HL-60/S4 treated with retinoic acid at 250 ng/mL for 4 days and 3 days (cell line): ENCODE results near the gene SLC39A9.
"Not testable (repeated sequence)": the region's sequence is repeated elsewhere in the genome, so short reads cannot be mapped to it uniquely, and the experiment has no call there.

ENCODE experiments used
- in situ Hi-C: fragments of 300-500 bp; cut with MboI; formaldehyde crosslinking; loops from 2 replicates; pipeline ENCODE4 v1.7.0; 2022; ENCODE audit warnings: low sequenced_read_pairs

SLC39A9 gene

DNA sequence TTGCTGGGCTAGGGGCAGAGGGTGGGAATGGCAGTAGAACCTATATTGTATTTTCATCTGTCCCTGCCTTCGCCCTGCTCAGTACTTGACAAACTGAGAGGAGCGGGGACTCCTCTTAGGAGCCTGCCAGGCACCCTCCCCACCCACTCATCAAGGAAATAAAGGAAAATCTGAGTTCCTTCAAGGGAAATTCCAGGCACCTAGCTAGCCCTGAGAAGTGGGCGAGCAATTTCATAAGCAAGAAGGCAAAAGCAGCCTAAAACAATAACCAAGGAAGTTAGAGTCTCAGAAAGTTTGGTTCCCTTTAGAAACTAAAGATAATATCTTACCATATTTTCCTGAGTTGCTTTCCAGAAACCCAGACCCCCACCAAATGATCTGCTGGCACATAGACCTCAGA, 75.5 kb downstream of the SLC39A9 start:
- in situ Hi-C loops: no loop called here

DNA sequence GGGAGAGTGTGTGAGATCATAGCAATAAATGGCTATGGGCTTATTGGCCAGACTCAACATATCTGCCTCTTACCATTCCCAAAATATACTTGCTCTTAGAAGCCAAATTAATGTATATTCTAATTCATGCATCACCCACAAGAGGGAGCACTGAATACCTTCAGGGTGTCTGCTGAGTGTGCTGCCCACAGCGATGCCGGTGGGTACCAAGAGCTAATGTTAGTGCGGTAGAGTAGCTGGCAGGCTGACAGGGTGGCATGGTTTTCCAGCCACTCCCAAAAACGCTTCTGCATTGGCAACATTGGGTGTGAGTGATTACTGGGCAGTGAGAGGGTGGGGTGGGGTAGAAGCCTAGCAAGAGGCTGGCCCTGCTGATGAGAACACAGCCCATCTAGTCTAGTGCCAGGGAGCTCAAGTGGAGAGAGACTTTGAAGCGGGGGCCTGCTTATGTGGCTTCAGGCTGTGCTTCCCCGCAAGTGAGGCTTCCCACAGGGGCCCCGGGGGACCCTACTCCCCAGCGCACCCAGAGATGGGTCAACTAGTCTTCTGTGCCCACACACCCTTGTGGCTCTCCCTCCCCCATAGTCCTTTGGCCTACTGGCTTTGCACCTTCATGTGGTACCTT, 76.8 kb downstream of the SLC39A9 start:
- in situ Hi-C loops: no loop called here

DNA sequence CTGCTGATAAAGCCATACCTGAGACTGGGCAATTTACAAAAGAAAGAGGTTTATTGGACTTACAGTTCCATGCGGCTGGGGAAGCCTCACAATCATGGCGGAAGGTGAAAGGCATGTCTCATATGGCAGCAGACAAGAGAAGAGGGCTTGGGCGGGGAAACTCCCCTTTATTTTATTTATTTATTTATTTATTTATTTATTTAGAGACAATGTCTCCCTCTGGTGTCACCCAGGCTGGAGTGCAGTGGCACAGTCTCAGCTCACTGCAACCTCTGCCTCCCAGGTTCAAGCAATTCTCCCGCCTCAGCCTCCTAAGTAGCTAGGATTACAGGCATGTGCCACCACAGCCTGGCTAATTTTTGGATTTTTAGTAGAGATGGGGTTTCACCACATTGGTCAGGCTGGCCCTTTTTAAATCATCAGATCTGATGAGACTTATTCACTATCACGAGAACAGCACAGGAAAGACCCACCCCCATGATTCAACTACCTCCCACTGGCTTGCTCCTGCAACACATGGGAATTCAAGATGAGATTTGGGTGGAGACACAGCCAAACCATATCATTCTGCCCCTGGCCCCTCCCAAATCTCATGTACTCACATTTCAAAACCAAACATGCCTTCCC, 78.4 kb downstream of the SLC39A9 start:
- in situ Hi-C loops: not testable (repeated sequence)

DNA sequence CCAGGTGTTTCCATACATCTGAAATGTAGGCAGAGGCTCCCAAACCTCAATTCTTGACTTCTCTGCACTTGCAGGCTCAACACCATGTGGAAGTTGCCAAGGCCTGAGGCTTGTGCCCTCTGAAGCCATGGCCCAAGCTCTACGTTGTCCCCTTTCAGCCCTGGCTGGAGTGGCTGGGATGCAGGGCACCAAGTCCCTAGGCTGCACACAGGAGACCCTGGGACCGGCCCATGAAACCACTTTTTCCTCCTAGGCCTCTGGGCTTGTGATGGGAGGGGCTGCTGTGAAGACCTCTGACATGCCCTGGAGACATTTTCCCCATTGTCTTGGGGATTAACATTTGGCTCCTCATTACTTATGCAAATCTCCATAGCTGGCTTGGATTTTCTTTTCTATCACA, 79.6 kb downstream of the SLC39A9 start:
- in situ Hi-C loops: not testable (repeated sequence)

DNA sequence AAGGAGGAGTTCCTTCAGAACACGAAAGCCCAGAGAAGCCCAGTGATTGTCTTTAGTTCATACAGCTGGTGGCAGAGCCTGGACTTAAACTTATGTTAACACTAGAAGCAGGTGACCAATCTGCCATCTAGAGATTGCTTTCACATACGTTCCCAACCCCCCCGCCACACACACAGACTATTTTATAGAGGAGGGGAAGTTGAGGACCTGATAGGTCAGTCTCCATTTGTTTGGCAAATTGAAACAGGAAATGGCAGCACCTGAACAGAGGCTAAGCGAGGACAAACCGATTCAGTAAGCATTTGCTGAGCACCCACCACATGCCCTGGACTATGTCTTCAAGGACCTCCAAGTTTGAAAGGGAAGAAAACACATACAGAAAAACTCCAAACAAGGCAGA, 81.2 kb downstream of the SLC39A9 start:
- in situ Hi-C loops: no loop called here

DNA sequence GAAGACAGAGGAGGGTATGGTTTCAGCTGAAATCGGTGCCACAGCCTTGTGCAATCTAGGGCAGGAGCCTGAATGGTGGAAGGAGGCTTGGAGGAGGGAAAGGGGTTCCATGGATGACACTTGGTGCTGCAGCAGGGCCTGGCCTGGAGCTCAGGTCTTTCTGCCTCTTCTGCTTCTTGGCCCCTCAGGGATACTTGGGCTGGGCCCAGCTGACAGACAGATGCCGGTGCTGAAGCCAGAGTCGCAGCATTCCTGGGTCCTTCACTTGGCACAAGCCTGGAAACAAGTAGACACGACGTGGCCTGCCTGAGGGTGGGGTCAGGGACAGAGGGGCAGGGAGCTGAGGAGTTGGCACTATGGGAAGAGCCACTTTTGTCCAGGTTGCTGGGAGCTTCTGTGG, 81.6 kb downstream of the SLC39A9 start:
- in situ Hi-C loops: no loop called here

DNA sequence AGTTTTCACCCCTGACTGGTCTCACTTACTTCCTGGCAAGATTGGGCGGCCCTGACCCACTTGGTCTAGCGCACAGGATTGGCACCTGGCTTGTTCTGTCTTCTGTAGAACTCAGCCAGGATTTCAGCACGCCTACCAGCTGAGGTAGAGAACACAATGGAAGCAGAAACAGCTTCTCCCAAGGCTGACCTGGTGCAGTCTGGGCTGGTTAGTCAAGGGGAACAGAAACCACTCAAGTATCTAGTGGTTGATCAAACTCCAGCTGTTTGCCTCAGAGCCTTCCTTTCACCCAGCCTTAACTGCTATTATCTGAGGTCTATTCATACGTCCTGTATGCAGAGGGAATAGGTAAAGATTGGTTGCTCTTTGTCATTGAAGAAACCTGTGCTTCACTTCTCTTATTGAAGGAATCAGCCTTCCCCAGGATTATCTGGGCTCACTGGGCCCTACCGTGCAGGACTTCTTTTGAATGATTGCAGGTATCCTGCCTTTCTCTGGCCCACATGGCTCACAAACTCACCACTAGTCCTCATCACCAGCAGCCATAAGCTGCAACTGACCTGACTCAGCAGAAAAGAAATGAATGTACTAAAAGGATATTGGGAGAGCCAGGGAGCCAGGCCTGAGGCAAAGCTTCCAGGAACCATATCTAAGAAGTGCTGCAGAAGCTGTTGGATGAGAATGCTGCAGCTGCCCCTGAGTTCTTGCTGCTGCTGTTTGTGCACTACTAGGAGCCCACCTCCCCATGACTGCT, 83.5 kb downstream of the SLC39A9 start:
- in situ Hi-C loops: no loop called here

DNA sequence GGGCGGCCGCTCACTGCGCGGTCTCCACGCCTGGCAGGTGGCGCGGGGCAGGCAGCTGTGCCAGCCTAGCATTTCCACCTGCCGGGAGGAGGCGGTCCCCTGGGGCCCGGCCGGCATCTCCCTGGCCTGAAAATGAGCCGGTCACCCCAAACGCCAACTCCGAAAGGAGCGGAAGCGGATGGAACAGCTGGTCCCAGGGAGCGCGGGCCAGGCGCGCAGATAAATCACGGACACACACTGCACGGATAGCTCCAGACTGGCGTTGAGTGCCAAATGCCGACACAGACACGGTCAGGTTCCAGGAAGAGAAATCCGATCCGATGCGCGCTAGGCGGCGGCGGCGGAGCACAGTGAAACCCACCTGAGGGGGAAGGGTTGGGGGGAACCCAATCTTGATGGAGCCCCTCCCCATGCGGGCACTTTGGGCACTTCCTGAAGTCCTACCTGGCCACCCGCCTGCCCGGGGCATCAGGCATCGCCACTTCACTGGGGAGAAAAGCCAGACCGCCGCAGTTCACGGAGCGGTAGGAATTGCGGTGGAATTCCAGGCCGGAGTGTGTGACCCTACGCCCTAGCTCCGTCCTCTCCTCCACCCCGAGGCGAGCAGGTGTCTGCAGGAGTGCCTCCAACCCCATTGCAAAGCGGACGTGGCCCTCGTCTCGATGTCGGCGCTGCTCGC, 85.4 kb downstream of the SLC39A9 start:
- in situ Hi-C loops: no loop called here

DNA sequence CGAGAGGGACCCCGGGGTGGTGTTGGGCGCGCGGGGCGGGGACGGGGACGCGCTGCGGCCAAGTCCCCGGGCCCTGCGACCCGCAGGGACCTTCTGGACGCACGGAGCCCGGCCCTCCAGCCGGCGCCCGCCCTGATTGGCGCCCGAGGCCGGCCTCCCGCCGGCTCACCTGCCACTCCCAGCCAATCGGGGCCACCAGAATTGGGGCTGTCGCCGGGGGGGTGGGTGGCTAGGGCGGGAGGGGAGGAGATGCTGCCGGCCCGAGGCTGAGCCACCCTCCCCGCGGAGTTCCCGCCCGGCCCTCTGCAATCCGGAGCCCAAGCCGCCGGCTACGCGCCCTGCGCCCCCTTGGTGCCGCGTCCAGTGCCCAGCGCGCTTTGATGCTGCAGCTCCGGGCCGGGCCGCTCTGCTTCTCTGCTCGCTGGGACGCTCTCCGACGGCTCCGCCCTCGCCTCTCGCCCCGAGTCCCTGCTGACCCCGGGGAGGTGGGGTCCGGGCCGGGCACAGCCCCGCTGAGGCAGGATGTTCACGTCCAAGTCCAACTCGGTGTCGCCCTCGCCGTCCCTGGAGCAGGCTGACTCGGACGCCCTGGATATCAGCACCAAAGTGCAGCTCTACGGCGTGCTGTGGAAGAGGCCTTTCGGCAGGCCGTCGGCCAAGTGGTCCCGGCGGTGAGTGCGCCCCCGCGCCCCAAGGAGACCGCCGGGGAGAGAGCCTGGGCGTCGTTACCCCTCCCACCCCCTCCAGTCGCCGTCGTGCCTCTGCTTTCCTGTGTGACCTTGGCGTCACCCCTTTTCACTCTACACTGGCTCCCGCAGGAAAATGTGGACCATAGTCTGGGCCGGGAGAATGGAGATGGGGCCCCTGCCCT, 86.2 kb downstream of the SLC39A9 start, which contains the start of gene PLEKHD1:
PLEKHD1 (plus strand) TSS at position 285 of the 871 bp plus-strand sequence; CDS start at position 523, 238 bp downstream.
- in situ Hi-C loops: no loop called here

DNA sequence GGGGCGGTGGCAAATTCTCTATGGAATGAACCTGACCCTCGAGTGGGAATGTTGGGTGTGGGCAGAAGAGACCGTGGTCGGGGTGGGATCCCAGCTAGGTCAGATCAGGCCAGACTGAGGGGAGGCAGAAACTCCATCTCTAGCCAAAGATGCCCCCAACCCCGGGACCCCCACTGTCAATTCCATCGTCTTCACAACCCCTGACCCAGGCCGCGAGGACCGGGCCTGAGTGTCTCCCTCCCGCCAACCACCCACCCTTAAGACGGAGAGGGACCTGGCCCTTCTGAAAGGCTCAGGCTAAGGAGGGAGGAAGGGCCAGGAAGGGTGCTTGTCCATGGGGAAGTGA, 86.8 kb downstream of the SLC39A9 start:
- in situ Hi-C loops: no loop called here

DNA sequence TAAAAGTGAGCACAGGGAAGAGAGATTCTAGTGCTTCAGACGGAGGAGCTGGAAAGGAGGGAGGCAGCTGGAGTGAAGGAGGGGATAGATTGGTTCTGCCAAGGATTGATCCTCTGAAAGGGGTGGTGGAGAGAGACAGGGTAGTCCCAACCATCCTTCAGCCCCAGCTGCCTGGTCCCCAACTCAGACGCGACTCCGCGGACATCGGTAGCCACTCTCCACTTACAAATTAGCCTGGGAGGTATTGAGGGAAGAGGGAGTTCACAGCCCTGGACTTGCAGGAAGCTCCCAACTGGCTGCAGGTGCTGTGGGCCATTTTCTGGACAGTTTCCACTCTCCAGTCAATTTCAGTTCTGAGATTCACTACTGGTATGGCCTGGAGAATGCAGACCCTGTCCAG, 87.2 kb downstream of the SLC39A9 start:
- in situ Hi-C loops: no loop called here

DNA sequence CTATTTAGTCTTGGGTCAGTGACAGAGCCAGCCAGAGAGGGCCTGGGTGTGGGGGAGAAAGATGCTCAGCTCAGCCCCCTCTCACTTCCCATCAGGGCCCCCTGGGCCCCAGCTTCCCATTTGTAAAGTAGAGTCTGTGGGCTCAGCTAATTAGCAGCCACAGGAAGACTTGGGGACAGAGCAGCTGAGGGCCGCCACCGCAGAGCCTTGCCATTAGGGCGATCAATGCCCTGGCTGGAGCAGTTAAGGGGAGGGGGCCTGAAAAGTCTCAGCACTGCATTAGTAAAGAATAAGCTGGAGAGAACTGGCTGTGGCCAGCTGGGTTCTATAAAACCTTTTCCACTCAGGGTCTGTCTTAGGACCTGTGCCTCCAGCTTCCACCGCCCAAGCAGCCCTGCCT, 88.7 kb downstream of the SLC39A9 start:
- in situ Hi-C loops: no loop called here

DNA sequence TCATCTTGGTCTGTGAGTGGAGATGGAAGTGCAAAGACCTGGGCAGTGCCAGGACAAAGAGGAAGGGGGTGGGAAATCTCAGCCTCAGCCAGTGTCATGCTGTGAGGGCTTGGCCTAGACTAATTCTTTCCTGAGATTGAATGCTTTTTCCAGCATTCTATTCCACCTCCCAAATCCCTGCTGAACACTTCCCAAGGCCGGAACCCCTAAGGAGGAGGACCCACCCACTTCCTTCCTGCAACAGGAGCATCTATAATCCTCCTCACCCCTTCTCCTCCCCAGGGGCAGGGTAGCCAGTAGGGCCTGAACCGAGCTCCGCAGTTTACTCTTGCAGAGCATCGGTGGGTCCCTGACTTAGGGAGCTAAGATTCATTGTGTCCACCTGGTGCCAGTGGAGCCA, 89.3 kb downstream of the SLC39A9 start:
- in situ Hi-C loops: no loop called here

DNA sequence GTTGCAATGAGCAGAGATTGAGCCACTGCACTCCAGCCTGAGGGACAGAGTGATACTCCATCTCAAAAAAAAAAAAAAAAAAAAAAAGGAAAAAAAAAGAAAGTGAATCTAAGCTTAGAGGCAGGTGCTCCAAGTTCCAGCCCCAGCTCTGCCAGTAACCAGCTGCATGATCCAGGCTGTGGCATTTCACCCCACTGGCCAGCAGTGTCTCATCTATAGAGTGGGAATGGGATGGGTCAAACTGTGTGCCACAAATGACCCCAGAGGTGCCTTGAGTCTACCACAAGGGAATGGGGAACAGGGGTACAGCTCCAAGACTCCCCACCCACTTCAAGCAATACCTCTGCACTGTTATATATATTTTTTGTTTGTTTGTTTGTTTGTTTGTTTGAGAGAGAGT, 91.0 kb downstream of the SLC39A9 start:
- in situ Hi-C loops: no loop called here

DNA sequence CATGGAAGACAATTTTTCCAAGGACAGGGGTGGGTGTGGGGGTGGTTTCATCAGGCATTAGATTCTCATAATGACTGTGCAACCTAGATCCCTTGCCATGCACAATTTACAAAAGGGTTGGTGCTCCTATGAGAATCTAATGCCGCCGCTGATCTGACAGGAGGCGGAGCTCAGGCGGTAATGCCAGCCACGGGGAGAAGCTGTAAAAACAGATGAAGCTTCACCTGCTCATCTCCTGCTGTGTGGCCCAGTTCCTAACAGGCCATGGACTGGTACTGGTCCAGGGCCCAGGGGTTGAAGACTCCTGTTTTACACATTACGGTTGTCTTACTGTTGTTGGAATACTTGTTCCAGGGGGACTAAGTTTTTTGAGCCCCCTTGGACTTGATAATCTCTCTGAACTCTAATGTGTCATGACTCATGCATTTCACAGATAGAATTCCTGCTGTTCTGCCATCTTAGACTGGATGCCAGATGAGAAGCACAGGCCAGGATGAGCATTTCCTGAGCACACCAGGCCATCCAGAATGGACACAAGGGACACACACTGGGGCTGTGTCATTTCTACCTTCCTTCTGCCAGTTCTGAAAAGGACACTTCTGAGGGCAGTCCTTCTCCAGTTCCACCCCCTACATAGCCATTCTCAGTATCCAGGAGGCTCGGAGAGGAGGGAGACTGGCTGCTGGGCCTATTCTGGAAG, 91.9 kb downstream of the SLC39A9 start:
- in situ Hi-C loops: no loop called here

DNA sequence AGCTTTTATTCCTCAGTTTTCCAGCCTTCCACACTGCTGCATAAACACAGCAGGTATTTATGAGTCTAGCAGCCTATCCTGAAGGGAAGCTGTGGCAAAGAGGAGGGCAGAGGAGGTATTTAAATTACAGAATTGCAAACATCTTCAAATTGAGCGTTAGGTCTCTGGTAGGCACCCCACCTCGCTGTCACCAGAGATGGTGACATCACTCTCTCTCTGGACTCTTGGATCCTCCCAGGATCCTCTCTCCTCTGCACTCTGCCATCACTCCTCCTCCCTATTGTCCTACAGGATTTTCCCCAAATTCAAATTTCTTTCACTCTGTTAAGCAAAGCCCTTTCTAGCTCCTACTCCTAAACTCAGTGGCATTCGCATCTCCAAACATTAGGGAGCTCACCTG, 92.7 kb downstream of the SLC39A9 start:
- in situ Hi-C loops: no loop called here

DNA sequence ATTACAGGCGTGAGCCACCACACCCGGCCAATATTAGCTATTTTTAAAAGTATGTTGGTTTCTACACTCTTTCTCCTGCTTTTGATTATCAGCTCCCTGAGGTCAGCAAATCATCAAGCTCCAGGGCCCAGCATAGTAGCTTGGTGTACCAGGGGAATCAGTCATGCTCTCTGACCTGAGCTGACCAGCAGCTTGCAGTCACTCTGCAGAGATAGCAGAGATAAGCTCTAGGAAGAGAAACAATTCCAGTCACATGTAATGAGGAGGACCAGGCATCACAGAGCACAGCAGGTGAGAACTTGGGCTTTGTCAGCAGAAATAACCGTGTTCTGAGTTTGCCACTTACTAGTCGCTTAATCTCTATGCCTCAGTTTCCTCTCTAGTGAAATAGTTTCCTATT, 94.5 kb downstream of the SLC39A9 start:
- in situ Hi-C loops: no loop called here

DNA sequence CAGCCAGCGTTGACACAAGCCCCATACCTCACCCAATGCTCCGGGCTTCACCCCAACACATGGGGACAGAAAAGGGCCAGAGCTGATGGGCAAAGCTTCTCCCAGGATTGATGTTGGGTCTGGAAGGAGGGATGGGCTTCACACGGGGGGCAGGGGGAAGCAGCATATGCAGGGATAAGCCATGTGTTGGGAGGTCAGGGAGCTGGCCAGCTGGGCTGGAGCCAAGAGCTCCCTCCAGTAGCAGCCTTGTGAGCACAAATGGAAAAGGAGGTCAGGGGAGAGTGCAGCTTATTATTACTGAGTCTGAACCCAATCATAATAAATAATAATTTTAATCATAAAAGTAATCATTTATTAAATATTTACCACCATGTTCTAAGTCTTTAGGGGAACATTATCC, 95.3 kb downstream of the SLC39A9 start:
- in situ Hi-C loops: no loop called here

DNA sequence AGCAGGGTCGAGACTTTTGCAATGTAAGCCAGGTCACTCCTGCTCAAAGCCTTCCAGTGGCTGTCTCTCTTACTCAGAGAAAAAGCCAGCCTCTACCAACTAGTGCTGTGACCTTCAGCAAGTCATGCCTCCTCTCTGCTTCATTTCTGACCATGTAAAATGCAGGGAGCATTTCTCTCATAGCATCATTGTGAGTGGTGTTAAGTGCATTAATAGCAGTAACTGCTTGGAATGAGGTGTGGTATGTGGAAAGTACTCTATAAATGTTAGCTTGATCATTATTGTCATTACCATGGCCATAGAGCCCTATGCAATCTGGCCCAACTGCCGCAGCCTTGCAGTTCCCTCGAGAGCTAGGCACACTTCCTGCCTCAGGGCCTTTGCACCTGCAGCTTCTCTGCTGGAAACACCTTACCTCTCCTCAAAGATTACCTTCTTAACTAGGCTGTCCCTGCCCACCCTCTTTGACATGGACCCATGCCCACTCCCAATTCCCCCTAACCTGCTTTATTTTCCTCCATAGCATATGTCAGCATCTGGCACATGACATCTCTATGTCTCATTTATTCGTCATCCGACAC, 96.9 kb downstream of the SLC39A9 start:
- in situ Hi-C loops: no loop called here

DNA sequence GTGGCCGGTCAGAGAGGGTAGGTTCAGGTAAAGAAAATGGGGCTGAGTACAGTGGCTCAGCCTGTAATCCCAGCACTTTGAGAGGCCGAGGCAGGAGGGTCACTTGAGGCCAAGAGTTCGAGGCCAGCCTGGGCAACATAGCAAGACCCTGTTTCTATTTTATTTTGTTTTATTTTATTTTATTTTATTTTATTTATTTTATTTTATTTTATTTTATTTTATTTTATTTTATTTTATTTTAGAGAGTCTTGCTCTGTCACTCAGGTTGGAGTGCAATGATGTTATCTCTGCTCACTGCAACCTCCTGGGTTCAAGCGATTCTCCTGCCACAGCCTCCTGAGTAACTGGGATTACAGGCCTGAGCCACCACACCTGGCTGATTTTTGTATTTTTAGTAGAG, 99.4 kb downstream of the SLC39A9 start:
- in situ Hi-C loops: not testable (repeated sequence)
